Measurements from ENCODE around the gene CST6.

The CST6 gene

GRCh38 chr11:65978391-65979238 lies 33.2 kb upstream of the CST6 start:
- no peak overlapping the region for H3K4me3 ChIP-seq (ENCODE audit: low read length)
- TF ChIP-seq ZNF274 (IDR thresholded peaks at IDR 0.05; ENCODE audit: low read depth, low read length): no peak

DNA sequence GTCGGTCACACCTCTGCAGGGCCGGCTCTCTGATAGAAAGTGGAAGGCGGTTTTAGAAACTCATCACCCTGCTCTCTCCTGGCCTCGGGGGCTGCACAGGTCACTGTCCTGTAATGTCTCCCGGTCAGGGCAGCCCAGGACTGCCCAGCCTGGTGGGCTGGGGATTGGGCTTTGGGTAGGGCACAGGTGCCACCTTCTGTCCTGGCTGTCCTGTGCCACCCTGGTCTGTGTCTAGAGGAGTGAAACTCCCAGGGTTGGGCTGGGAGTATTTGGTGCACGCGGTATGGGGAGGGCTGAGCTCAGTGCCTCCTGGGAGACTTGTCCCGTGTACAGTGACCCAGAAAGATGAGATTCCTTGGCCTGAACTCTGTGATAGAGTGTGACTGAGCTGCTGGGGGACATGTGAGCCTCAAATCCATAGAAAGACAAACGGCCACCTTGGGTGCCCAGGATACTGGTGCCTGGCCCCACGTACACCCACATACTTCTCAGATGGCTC lies 32.5 kb upstream of the CST6 start:
- H3K4me3 ChIP-seq (ENCODE audit: low read length): no peak overlapping the region
- TF ChIP-seq ZNF274 (IDR thresholded peaks at IDR 0.05; ENCODE audit: low read depth, low read length): no peak

GRCh38 chr11:65981101-65981740 lies 30.6 kb upstream of the CST6 start:
- H3K4me3 ChIP-seq (ENCODE audit: low read length): no peak overlapping the region
- no peak for TF ChIP-seq ZNF274 (IDR thresholded peaks at IDR 0.05; ENCODE audit: low read depth, low read length)

DNA sequence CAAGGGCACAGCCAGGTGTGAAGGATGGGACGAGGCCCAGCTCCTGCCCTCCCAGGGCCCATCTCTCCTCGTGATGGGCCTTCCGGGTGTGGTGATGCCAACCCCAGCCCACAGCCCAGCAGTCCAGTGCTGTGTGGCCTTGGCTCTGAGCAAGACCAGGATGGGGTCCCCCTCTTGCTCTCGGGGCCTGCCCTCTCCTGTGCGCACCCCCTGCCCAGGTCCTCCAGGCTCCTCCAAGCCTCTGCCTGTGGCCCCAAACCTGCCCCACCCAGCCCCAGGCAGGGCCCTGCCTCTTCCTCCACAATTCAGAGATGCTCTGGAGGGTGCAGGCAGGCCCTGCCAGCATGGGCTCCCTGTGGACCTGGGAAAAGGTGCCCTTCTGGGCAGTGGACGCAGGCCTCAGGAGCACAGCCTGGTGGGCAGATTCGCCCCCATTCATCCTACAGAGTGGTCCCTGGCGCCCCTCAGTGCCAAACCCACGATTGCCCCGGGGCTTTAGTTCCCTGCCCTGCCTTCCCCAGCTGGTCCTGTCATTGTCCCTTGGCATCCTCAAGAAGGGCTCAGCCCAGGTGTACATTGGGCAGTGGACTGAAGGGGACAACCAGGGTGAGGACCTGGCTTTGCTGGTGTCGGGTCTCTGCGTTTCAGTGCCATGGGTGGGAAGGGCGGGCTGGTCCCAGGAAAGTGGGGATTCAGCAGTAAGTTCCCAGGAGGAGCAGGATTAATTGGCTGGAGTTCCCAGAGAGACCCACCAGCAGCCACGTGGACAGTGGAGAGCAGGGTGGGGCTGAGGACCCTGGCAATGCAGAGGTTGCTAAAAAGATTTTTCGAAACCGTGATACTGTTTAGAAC lies 29.6 kb upstream of the CST6 start:
- TF ChIP-seq ZNF274 (IDR thresholded peaks at IDR 0.05; ENCODE audit: low read depth, low read length): no peak

GRCh38 chr11:65982824-65983588 lies 28.8 kb upstream of the CST6 start:
- H3K4me3 ChIP-seq (ENCODE audit: low read length): no peak overlapping the region
- TF ChIP-seq ZNF274 (IDR thresholded peaks at IDR 0.05; ENCODE audit: low read depth, low read length): no peak

More for the DNA sequence above, 29.6 kb upstream of the CST6 start:
- no peak overlapping the region for H3K4me3 ChIP-seq (ENCODE audit: low read length)

GRCh38 chr11:65983589-65983987 lies 28.2 kb upstream of the CST6 start:
- no peak for TF ChIP-seq ZNF274 (IDR thresholded peaks at IDR 0.05; ENCODE audit: low read depth, low read length)
- no peak overlapping the region for H3K4me3 ChIP-seq (ENCODE audit: low read length)

GRCh38 chr11:65987336-65987735 lies 24.5 kb upstream of the CST6 start:
- no peak for TF ChIP-seq ZNF274 (IDR thresholded peaks at IDR 0.05; ENCODE audit: low read depth, low read length)
- H3K4me3 ChIP-seq (ENCODE audit: low read length): no peak overlapping the region

- TF ChIP-seq ZNF274 (IDR thresholded peaks at IDR 0.05; ENCODE audit: low read depth, low read length): no peak
- no peak overlapping the region for H3K4me3 ChIP-seq (ENCODE audit: low read length)
These were observed 22.8 kb upstream of the CST6 start for GRCh38 chr11:65988791-65989592.

DNA sequence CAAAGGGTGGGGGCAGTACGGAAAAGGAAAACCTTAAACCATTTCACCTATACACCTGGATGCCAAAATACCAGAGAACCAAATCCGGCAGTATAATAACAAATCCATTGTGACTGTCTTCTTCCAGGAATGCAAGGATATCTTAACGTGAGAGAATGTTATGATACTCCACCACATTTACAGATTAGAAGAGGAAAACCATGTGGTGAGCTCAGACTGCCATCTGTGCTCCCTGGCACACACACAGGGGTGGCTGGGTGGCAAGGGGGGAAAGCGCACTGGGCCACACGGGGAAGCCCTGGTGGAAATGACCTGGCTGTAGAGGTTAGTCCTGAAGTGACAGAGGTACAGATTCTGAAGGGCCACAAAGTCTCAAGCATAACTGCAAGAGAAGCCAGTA lies 19.8 kb upstream of the CST6 start:
- H3K4me3 ChIP-seq (ENCODE audit: low read length): no peak overlapping the region
- TF ChIP-seq ZNF274 (IDR thresholded peaks at IDR 0.05; ENCODE audit: low read depth, low read length): no peak

DNA sequence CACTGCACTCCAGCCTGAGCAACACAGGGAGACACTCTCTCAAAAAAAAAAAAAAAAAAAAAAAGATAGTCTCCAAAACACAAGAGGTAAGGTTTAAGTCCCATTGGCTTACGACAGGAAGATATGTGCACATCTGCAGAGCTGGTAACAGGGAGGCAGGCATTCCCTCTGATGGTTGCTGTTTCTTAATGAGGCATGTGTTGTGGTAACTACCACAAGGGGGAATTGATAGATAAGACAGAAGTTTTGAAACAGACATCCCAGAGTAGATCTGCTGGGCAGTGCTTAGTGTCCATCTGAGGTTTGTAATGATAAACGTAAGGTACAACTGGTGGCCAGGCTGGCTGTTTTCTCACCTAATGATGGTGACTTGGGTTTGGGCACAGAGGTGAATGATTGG lies 14.5 kb upstream of the CST6 start:
- no peak for TF ChIP-seq ZNF274 (IDR thresholded peaks at IDR 0.05; ENCODE audit: low read depth, low read length)
- H3K4me3 ChIP-seq (ENCODE audit: low read length): no peak overlapping the region

DNA sequence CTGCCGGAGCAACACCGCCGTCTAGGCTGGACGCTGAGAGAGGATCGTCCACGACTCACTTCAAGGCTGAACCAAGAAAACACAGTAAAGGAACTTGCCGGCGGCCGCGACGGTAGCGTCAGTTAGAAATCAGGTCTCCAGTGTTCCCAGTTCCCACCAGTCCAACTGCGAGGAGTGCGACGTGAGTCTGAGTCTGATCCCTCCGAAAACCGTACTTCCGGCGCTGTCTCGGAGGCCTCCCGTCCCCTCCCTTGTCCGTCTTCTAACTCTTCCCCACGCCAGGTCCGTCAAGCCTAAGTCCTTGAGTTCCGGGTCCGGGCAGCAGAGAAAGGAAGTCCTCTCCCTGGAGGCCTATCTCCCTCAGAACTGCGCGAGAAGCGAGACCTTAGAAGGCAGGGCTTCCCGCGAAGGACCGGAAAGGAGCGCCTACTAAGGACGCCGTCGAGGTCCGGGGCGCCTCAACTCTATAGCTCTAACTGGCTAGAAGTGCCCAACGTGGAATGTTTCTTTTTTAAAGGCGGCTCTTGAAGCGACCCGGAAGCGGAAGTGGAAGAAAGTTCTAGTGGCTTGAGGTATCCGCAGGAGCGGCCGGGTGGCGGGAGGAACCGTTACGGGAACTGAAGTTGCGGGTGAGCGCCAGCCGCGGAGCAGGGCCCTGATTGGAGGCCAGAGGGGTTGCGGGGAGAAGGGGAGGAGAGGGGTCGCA lies 9.7 kb upstream of the CST6 start, which contains the start of the genes BANF1 and EIF1AD:
Gene BANF1, plus strand, starts transcription at position 562 of the 706 bp plus-strand sequence. CDS start 748 bp downstream, outside the sequence.
Gene EIF1AD, minus strand, starts transcription at position 216 of the 706 bp plus-strand sequence. CDS start 1,768 bp downstream, outside the sequence.
- TF ChIP-seq ZNF274 (IDR thresholded peaks at IDR 0.05; ENCODE audit: low read depth, low read length): no peak
- peak within 1 kb of the TSS; percentile 75 for H3K4me3 ChIP-seq (ENCODE audit: low read length)

DNA sequence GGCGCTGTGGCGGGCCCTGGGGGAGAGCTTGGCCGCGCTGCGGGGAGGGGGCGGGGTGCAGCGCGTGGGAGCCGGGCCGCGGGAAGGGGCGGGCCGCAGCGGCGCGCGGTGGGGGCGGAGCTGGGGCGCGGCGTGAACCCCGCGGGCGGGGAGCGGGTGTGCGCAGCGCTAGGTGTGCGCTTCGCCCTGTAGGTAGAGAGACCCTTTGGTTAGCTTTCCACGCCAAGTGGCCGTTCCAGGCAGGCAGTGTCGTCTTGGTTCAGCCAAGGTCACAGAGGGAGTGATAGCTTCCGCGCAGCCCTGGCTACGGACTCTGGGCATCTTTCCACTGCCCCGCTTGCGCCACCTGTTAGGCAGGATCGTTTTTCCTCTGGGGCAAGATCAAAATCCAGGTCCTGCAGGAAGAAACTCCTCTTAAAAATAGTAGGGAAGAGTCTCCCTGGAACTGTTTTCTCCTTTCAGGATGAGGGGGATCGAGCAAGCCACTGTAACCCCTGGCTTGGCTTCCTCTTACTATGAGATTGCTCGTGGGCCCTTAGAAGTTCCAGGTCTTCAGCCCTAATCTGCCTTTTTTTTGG lies 9.1 kb upstream of the CST6 start:
- H3K4me3 ChIP-seq (ENCODE audit: low read length): peak overlapping the region; percentile 75
- no peak for TF ChIP-seq ZNF274 (IDR thresholded peaks at IDR 0.05; ENCODE audit: low read depth, low read length)
